ENCODE measurements around the gene CA5A. TPM values are rescaled to one million over a fixed set of nuclear protein-coding genes. Genes with fewer than 3 reads are reported as not detected.

The CA5A gene
- total RNA-seq, 4 donors from 2014 or later: not detected

DNA sequence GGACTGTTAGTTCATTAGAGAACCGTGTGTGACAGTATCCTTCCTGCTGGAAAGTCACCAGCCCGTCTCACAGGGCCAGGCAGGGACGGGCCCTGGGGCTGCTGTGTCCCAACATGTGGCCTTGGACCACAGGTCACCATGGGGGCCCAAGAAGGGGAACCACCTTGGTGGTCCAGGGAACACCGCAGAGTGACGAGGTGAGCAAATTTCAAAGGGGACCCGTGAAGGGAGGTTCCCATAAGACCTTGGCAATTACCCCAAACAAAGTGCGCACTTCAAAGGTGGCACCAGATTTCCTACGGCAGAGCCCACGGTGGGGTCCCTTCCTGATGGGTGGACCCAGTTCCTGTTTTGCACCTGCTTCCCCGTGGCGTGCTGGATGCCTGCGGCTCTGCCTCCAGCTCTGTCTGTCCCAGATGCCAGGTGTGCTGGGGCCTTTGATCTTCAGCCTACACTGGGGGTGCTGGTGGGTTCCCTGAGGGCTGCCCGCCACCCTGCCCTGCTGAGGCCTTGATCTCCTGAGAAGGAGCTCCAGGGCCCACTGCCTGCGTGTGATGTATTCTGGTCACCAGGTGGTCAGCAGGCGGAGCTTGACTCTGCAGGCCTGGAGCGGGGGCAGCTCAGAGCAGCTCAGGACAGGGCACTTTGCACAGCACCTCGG lies 94.0 kb downstream of the CA5A start:
- TF ChIP-seq POLR2A (IDR thresholded peaks at IDR 0.05): no peak
- TF ChIP-seq, protein P1, sequence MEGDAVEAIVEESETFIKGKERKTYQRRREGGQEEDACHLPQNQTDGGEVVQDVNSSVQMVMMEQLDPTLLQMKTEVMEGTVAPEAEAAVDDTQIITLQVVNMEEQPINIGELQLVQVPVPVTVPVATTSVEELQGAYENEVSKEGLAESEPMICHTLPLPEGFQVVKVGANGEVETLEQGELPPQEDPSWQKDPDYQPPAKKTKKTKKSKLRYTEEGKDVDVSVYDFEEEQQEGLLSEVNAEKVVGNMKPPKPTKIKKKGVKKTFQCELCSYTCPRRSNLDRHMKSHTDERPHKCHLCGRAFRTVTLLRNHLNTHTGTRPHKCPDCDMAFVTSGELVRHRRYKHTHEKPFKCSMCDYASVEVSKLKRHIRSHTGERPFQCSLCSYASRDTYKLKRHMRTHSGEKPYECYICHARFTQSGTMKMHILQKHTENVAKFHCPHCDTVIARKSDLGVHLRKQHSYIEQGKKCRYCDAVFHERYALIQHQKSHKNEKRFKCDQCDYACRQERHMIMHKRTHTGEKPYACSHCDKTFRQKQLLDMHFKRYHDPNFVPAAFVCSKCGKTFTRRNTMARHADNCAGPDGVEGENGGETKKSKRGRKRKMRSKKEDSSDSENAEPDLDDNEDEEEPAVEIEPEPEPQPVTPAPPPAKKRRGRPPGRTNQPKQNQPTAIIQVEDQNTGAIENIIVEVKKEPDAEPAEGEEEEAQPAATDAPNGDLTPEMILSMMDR (IDR thresholded peaks at IDR 0.05 in 4 of 5, conservative IDR thresholded peaks at IDR 0.05 in 1 of 5): no peak
- H3K27ac ChIP-seq: no peak overlapping the region
- in situ Hi-C loops (cut with MboI; ENCODE audit: low sequenced_read_pairs in 4 of 4): no loop called here
- H3K4me3 ChIP-seq: no peak overlapping the region
- ATAC-seq (no peak), DNase-seq (no peak)
- peaks cover 7 to 30% of the 10 kb centered on the region in 2 donors for H3K4me1 ChIP-seq
- intact Hi-C loops (cut with DNase I; ENCODE audit: low total_unique reads): loop anchor here (2.0 kb wide), 1 partner anchor 14 kb away; no protein-coding TSS in a partner anchor
- no peaks in the 10 kb centered on the region for H3K9me3 ChIP-seq
- H3K36me3 ChIP-seq: peaks cover 0 to 45% of the 10 kb centered on the region in 2 donors
- H3K27me3 ChIP-seq: no peaks in the 10 kb centered on the region

DNA sequence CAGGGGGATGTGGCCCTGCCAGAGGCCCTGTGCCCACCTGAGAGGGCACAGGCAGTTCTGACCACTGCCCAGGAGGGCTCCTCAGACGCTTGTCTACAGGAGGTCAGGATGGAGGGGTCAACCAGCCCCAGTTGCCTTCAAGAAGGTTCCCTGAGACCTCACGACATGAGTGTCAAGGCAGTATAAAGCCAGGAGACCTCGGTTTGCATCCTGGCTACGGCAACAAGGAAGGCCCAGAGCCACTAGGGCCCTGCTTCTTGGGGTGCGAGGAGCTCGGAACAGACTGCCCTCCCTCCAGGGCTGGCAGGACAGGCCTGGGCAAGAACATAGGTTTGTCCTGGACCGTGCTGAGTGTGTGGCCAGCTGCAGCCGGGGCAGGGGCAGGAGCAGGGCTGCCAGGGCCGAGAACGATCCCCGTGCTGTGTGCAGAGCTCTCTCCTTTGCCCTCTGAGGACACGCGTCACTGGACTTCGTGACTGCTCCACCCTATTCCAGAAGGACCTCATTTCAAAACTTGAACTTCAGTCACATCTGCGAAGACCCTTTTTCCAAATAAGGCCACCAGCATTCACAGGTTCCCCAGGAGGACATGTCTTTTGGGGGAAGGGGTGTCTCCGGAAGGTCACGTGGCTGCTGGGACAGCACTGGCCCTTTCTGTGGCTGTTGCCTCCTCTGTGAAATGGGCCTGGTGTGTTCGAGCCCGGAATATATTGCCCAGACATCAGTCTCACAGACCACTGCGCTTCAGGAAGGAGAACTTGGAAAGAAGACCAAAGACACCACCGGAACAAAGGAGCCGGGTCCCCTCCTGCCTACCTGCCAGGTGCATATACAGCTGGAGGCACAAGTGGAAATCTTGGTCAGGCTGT lies 94.8 kb downstream of the CA5A start:
- DNase-seq: no peak
- TF ChIP-seq, protein P1 (IDR thresholded peaks at IDR 0.05 in 4 of 5, conservative IDR thresholded peaks at IDR 0.05 in 1 of 5): no peak
- no peak for TF ChIP-seq POLR2A (IDR thresholded peaks at IDR 0.05)
- peaks cover 0 to 24% of the 10 kb centered on the region in 2 donors for H3K4me1 ChIP-seq
- no peak overlapping the region for H3K27ac ChIP-seq
- H3K36me3 ChIP-seq: peaks cover 0 to 52% of the 10 kb centered on the region in 2 donors
- ATAC-seq: no peak
- no peaks in the 10 kb centered on the region for H3K27me3 ChIP-seq
- intact Hi-C loops (cut with DNase I; ENCODE audit: low total_unique reads): loop anchor here (2.0 kb wide), 1 partner anchor 13 kb away; no protein-coding TSS in a partner anchor
- H3K4me3 ChIP-seq: no peak overlapping the region
- H3K9me3 ChIP-seq: no peaks in the 10 kb centered on the region
- in situ Hi-C loops (cut with MboI; ENCODE audit: low sequenced_read_pairs in 4 of 4): no loop called here

DNA sequence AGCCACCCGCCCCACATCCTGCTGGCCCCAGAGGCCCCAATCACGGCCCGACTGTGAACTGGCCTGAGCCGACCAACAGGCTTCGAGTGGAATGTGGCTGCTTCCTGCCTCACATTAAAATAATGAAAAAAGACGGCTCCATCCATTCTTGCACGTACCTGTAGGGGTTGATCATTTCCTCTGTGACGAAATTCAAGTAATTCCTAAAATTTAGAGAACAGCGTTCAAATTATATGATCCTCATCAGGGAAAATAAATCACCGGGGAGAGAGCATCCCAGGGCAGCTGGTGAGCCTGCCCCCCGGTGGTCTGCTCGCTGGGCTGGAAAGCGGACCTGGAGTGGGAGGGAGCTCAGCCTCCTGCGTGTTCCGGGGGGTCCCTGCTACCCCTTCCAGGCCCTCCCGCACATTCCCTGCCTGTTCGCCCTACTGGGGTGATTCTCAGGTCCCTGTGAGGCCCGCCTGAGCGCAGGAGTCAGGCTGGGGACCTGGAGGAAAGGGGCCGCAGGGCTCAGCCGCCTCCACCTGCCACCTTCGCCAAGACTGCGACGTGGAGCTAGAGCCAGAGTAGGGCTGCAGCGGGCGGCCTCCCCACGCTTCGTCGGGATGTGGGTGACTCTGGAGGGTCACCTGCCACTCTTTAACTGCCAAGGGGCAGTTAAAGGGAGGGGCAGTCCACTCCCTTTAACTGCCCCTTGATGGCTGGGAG lies 95.9 kb downstream of the CA5A start:
- no peak for TF ChIP-seq POLR2A (IDR thresholded peaks at IDR 0.05)
- TF ChIP-seq, protein P1 (IDR thresholded peaks at IDR 0.05 in 4 of 5, conservative IDR thresholded peaks at IDR 0.05 in 1 of 5): no peak
- Histone ChIP-seq H3K4me3 (no peak overlapping the region), H3K9me3 (no peaks in the 10 kb centered on the region), H3K27ac (no peak overlapping the region), H3K36me3 (peaks cover 0 to 62% of the 10 kb centered on the region in 2 donors), H3K27me3 (no peaks in the 10 kb centered on the region), H3K4me1 (peaks cover 0 to 12% of the 10 kb centered on the region in 2 donors)
- ATAC-seq: no peak
- in situ Hi-C loops (cut with MboI; ENCODE audit: low sequenced_read_pairs in 4 of 4): no loop called here
- no peak for DNase-seq
- intact Hi-C loops (cut with DNase I; ENCODE audit: low total_unique reads): no loop called here

DNA sequence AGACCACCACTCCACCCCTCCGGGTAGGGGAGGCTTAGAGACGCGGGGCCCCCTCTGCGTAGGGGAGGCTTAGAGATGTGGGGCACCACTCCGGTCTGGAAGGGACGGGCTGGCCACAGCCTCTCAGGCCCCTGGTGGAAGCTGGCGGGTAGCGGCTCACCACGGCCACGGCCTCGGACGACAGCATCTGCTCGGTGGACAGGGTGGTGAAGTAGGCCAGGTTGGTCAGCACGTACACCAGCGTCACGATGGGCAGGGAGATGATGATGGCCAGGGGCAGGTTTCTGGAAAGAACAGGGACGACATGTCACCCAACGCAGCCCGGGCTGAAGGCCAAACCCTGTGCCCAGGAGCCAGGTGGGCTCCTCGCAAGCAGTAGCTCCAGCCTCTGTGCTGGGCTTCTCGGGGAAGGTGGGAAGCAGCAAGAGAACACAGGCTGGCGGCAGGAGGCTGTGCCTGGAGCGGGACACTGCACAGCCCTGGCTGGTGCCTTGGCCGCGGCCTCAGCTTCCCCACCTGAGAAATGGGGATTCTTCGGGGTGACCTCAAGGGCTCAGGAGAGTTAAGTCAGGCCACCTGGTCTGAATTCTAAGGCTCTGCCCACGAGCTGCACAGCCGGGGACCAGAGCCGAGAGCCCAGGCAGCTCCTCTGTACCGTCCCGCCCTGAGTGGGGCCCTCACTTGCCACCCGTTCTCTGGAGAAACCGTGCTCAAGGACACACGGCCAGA lies 96.6 kb downstream of the CA5A start:
- no peaks in the 10 kb centered on the region for H3K9me3 ChIP-seq
- ATAC-seq: no peak
- TF ChIP-seq, protein P1 (IDR thresholded peaks at IDR 0.05 in 4 of 5, conservative IDR thresholded peaks at IDR 0.05 in 1 of 5): no peak
- TF ChIP-seq POLR2A (IDR thresholded peaks at IDR 0.05): no peak
- in situ Hi-C loops (cut with MboI; ENCODE audit: low sequenced_read_pairs in 4 of 4) (no loop called here), intact Hi-C loops (cut with DNase I; ENCODE audit: low total_unique reads) (no loop called here)
- H3K4me1 ChIP-seq: peaks cover 0 to 7% of the 10 kb centered on the region in 2 donors
- H3K36me3 ChIP-seq: peaks cover 0 to 68% of the 10 kb centered on the region in 2 donors
- no peak overlapping the region for H3K4me3 ChIP-seq
- H3K27ac ChIP-seq: no peak overlapping the region
- H3K27me3 ChIP-seq: no peaks in the 10 kb centered on the region
- DNase-seq: no peak

Data from gastrocnemius medialis (tissue), 4 donors.